Breast epithelium (tissue), 4 donors: ENCODE results near the gene MGAT4C. TPM values are rescaled to one million over a fixed set of nuclear protein-coding genes. Genes with fewer than 3 reads are reported as not detected.
"Not testable (repeated sequence)": the region's sequence is repeated elsewhere in the genome, so short reads cannot be mapped to it uniquely, and the experiment has no call there.

ENCODE experiments used
- DNase-seq, 2 donors: peaks; one replicate each; pipeline ENCODE4 v3.0.0-alpha.2; 2019; ENCODE audit warnings: low spot score in 2 of 2
- H3K27ac ChIP-seq, 2 donors: fragments of 200-600 bp; sonication (generic) in 1 of 2; one replicate each; pipeline ENCODE4 v1.5.1; 2016 to 2019; ENCODE audit warnings: mild to moderate bottlenecking in 1 of 2
- H3K27me3 ChIP-seq, 2 donors: fragments of 200-600 bp; sonication (generic) in 1 of 2; one replicate each; pipeline versions ENCODE4 v1.5.1 to v1.6.0; 2017 to 2019; ENCODE audit warnings: control low read depth in 1 of 2, mild to moderate bottlenecking in 1 of 2
- H3K36me3 ChIP-seq: fragments of 200-600 bp; one replicate; pipeline ENCODE4 v1.5.1; 2019
- H3K4me1 ChIP-seq, 2 donors: fragments of 200-600 bp; sonication (generic); one replicate each; pipeline ENCODE4 v1.5.1; 2016 to 2019; ENCODE audit warnings: control low read depth in 1 of 2
- H3K4me3 ChIP-seq, 3 donors: fragments of 200-600 bp; sonication (generic); 1 replicate in 2 of 3; 2 replicates in 1 of 3; pipeline ENCODE4 v1.5.1; 2016 to 2019; ENCODE audit warnings: mild to moderate bottlenecking in 3 of 3, moderate library complexity in 2 of 3
- H3K9me3 ChIP-seq, 2 donors: fragments of 200-600 bp; sonication (generic) in 1 of 2; one replicate each; pipeline ENCODE4 v1.5.1; 2016 to 2019; ENCODE audit warnings: control low read depth in 1 of 2
- POLR2A ChIP-seq: fragments of 450-650 bp; IDR thresholded peaks from one replicate; pipeline ENCODE4 v1.6.1; 2016; ENCODE audit warnings: antibody characterized with exemption, mild to moderate bottlenecking, moderate library complexity
- POLR2AphosphoS5 ChIP-seq, 3 donors: sonication (generic); formaldehyde crosslinking; IDR thresholded peaks; one replicate each; pipeline ENCODE4 v1.6.1; 2017; ENCODE audit warnings: antibody characterized with exemption in 3 of 3
- intact Hi-C: fragments of 100-400 bp; cut with DNase I; formaldehyde crosslinking; loops from one replicate; pipeline ENCODE4 v1.15.1; 2023; ENCODE audit warnings: low total_unique reads
- total RNA-seq, 3 donors: library from RNA; depleted of rRNA; stranded (reverse); fragments of >200 nt; gene quantifications; one replicate each; pipeline ENCODE4 v1.1.0, GENCODE V29; 2016
- TF ChIP-seq, protein P1 (sequence below), 3 donors: fragments of 450-650 bp; IDR thresholded peaks; one replicate each; pipeline ENCODE4 v1.5.1; 2016 to 2017; ENCODE audit warnings: antibody characterized with exemption in 3 of 3, mild to moderate bottlenecking in 3 of 3, moderate library complexity in 3 of 3

Gene MGAT4C
- total RNA-seq, 3 donors from 2014 or later, result under 0.01 to 1.0 TPM; not detected in 1

DNA sequence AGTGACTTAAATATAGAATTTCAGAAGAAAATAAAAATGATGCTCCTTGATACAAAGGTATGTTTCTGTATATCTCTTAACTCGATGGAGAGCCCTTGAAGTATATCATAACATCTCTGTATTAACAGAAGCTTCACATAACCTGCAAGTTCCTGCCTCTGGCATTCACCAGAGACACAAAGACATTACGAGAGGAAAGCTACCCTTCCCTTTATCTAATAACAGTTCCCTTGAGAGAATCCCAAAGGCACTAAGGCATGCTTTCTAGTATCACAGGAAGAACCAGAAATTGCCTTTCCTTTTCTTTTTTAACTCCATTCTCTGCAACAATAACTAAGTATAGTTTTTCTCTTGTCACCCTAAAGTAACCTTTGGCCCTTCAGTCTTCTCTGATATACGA, 164.5 kb downstream of the MGAT4C start:
- no peaks in the 10 kb centered on the region for H3K4me1 ChIP-seq
- no peaks in the 10 kb centered on the region for H3K9me3 ChIP-seq
- no peak overlapping the region for H3K27ac ChIP-seq
- intact Hi-C loops, result no loop called here
- TF ChIP-seq, protein P1, sequence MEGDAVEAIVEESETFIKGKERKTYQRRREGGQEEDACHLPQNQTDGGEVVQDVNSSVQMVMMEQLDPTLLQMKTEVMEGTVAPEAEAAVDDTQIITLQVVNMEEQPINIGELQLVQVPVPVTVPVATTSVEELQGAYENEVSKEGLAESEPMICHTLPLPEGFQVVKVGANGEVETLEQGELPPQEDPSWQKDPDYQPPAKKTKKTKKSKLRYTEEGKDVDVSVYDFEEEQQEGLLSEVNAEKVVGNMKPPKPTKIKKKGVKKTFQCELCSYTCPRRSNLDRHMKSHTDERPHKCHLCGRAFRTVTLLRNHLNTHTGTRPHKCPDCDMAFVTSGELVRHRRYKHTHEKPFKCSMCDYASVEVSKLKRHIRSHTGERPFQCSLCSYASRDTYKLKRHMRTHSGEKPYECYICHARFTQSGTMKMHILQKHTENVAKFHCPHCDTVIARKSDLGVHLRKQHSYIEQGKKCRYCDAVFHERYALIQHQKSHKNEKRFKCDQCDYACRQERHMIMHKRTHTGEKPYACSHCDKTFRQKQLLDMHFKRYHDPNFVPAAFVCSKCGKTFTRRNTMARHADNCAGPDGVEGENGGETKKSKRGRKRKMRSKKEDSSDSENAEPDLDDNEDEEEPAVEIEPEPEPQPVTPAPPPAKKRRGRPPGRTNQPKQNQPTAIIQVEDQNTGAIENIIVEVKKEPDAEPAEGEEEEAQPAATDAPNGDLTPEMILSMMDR (IDR thresholded peaks at IDR 0.05), result no peak
- TF ChIP-seq POLR2A (no peak), POLR2AphosphoS5 (IDR thresholded peaks at IDR 0.05) (no peak)
- DNase-seq, result no peak
- H3K27me3 ChIP-seq, result no peaks in the 10 kb centered on the region
- no peaks in the 10 kb centered on the region for H3K36me3 ChIP-seq
- no peak overlapping the region for H3K4me3 ChIP-seq

DNA sequence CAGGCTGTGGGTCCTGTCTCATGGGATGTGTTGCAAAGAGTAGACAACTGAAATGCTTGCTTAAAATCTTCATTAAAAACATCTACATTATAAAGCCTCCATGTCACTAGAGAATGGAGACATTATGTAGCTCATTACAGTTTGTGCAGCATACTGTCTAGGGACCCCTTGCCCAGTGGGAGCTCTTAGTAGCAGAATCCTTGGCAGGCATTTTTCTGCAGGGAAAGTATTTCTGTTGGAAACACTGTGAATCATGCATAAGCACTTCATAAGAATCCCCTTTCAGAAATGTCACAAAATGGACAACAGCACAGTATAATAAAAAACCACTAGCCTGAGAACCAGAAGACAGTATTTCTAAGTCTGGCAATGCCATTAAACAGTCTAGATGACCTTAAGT, 174.3 kb downstream of the MGAT4C start:
- no peak for DNase-seq
- no peak overlapping the region for H3K27ac ChIP-seq
- intact Hi-C loops, result no loop called here
- TF ChIP-seq POLR2A, result no peak
- no peak for TF ChIP-seq POLR2AphosphoS5 (IDR thresholded peaks at IDR 0.05)
- TF ChIP-seq, protein P1 (IDR thresholded peaks at IDR 0.05), result no peak
- no peaks in the 10 kb centered on the region for H3K36me3 ChIP-seq
- H3K9me3 ChIP-seq, result no peaks in the 10 kb centered on the region
- no peaks in the 10 kb centered on the region for H3K27me3 ChIP-seq
- H3K4me1 ChIP-seq, result no peaks in the 10 kb centered on the region
- H3K4me3 ChIP-seq, result no peak overlapping the region

DNA sequence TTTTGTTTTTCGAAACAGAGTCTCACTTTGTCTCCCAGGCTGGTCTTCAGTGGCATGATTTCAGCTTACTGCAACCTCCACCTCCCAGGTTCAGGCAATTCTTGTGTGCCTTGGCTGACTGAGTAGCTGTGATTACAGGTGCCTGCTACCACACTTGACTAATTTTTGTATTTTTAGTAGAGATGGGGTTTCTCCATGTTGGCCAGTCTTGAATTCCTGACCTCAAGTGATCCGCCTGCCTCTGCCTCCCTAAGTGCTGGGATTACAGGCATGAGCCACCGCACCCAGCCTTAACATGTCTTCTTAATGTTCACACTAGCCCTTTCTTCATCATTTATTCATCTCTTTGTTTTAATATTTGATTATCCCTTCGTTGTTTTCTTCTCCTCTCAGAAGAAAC, 197.1 kb downstream of the MGAT4C start:
- H3K27me3 ChIP-seq, H3K4me1 ChIP-seq, DNase-seq, H3K4me3 ChIP-seq, intact Hi-C loops, H3K9me3 ChIP-seq, H3K36me3 ChIP-seq, H3K27ac ChIP-seq: not testable (repeated sequence)

DNA sequence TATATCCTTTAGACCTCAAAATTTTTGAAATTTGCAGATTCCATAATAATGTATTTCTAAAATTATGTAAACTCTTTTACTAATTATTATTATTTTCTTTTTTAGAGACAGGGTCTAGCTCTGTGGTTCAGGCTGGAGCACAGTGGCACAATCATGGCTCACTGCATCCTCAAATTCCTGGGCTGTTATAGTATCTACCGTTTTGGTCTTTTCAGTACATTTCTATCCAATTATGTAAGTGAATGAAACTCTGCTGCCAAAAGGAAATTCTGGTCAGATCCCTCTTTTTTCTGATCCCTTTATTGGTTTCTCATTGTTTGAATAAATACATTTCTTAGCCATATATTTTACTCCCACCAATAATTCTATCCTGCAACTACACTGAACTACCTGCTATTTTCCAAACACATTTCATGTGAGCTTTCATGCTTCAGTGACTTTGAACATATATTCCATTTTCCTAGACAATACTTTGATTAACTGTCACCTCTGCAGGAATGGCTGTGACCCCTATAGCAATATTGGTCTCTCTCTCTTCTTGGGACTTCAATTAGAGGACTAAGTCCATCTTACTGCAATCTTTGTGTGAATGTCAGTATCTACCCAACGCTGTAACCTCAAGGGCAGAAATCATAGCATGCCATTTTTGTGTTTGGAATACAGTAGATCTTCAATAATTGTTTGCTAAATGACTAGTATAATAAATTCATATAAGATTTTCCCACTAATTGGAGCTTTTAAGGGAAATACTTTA, 198.9 kb downstream of the MGAT4C start:
- no peaks in the 10 kb centered on the region for H3K4me1 ChIP-seq
- TF ChIP-seq, protein P1 (IDR thresholded peaks at IDR 0.05), result no peak
- TF ChIP-seq POLR2AphosphoS5 (IDR thresholded peaks at IDR 0.05) (no peak), POLR2A (no peak)
- no peaks in the 10 kb centered on the region for H3K36me3 ChIP-seq
- no peaks in the 10 kb centered on the region for H3K27me3 ChIP-seq
- no peaks in the 10 kb centered on the region for H3K9me3 ChIP-seq
- no peak for DNase-seq
- no peak overlapping the region for H3K27ac ChIP-seq
- H3K4me3 ChIP-seq, result no peak overlapping the region
- intact Hi-C loops, result loop anchor here (2.0 kb wide), 1 partner anchor 64 kb away; no protein-coding TSS in a partner anchor

DNA sequence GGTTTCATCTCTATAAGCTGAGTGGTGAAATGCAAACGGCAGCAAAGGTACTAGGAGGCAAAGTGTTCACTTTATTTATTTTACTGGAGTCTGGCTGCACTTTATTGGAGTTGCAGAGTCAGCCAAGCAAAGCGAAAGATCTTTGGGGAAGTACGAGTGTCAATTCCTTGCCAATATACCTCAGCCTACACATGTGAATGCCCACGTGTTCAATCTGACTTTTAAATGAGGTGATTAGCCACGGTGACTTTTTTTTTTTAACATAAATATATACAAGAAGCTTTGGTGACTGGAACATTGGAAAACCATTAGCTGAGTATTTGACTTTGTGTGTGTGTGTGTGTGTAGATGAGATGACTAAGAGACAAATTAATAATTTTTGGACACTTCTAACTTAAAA, 203.3 kb downstream of the MGAT4C start:
- Histone ChIP-seq H3K36me3 (no peaks in the 10 kb centered on the region), H3K27ac (no peak overlapping the region), H3K9me3 (no peaks in the 10 kb centered on the region), H3K4me1 (no peaks in the 10 kb centered on the region), H3K4me3 (no peak overlapping the region), H3K27me3 (no peaks in the 10 kb centered on the region)
- no peak for DNase-seq
- intact Hi-C loops, result no loop called here
- TF ChIP-seq POLR2A, result no peak
- TF ChIP-seq, protein P1 (IDR thresholded peaks at IDR 0.05), result no peak
- TF ChIP-seq POLR2AphosphoS5 (IDR thresholded peaks at IDR 0.05), result no peak
